AG04450 (cell line): ENCODE data around the gene ZNF263. TPM values are rescaled to one million over a fixed set of nuclear protein-coding genes. Genes with fewer than 3 reads are reported as not detected.

Experiments
- CTCF ChIA-PET: fragments of 300-600, 350-600 bp; formaldehyde crosslinking; extraction: SDS; loops from one replicate; lab custom pipeline; 2022; ENCODE audit warnings: antibody characterized with exemption, inconsistent platforms; lab: Charles Lee
- POLR2A ChIA-PET: fragments of 350-600 bp; formaldehyde crosslinking; extraction: SDS; loops from one replicate; lab custom pipeline; 2021; ENCODE audit warnings: antibody characterized with exemption, inconsistent platforms; lab: Yijun Ruan, JAX
- DNase-seq: peaks from one replicate; pipeline ENCODE4 v3.0.0-alpha.2; 2011; ENCODE audit warnings: low read depth, low spot score
- H3K27ac ChIP-seq: one replicate; pipeline ENCODE4 v1.5.1; 2012; ENCODE audit warnings: low read depth, low read length, control low read depth
- H3K27me3 ChIP-seq: one replicate; pipeline ENCODE4 v1.6.0; 2012; ENCODE audit warnings: low read length; ENCODE audit not compliant: control insufficient read depth, insufficient read depth
- H3K4me3 ChIP-seq: 2 replicates; pipeline ENCODE4 v1.5.1; 2011; ENCODE audit warnings: mild to moderate bottlenecking, low read depth, low read length, control low read depth
- H3K9me3 ChIP-seq: 2 replicates; pipeline ENCODE4 v1.5.1; 2012; ENCODE audit warnings: low read length; ENCODE audit not compliant: control insufficient read depth, insufficient read depth
- CTCF ChIP-seq: IDR thresholded peaks from 2 replicates; pipeline ENCODE4 v1.5.1; 2011; ENCODE audit warnings: low read depth, low read length, control low read depth, inconsistent platforms
- polyA plus RNA-seq: library from polyadenylated mRNA; depleted of rRNA; stranded (reverse); fragments of >200 nt; gene quantifications from 2 replicates; pipeline ENCODE4 v1.2.3, GENCODE V29; 2011

The ZNF263 gene
- polyA plus RNA-seq, 1 experiment, result 13.2 TPM

- Histone ChIP-seq H3K4me3 (no peak overlapping the region), H3K27me3 (peaks cover 16% of the 10 kb centered on the region), H3K27ac (no peak overlapping the region), H3K9me3 (no peaks in the 10 kb centered on the region; the same call in 1 of the 2 replicates)
- ChIA-PET POLR2A (no interaction called here), CTCF (no interaction called here)
- DNase-seq, result no peak
- no peak for TF ChIP-seq CTCF
Measured at GRCh38 chr16:3248596-3248995, 34.7 kb upstream of the ZNF263 start.

GRCh38 chr16:3249020-3249419, 34.3 kb upstream of the ZNF263 start:
- DNase-seq, result no peak
- H3K4me3 ChIP-seq, result no peak overlapping the region
- ChIA-PET CTCF (no interaction called here), POLR2A (no interaction called here)
- H3K27me3 ChIP-seq, result peaks cover 16% of the 10 kb centered on the region
- H3K27ac ChIP-seq, result no peak overlapping the region
- no peak for TF ChIP-seq CTCF
- H3K9me3 ChIP-seq, result peaks cover 3% of the 10 kb centered on the region; the same call in 1 of the 2 replicates

GRCh38 chr16:3249451-3249850, 33.8 kb upstream of the ZNF263 start:
- TF ChIP-seq CTCF, result no peak
- ChIA-PET POLR2A (no interaction called here), CTCF (no interaction called here)
- Histone ChIP-seq H3K27ac (no peak overlapping the region), H3K27me3 (peaks cover 16% of the 10 kb centered on the region), H3K9me3 (peaks cover 4% of the 10 kb centered on the region; the same call in 1 of the 2 replicates), H3K4me3 (no peak overlapping the region)
- no peak for DNase-seq

- ChIA-PET POLR2A (no interaction called here), CTCF (no interaction called here)
- H3K27me3 ChIP-seq, result peaks cover 9% of the 10 kb centered on the region
- H3K4me3 ChIP-seq, result no peak overlapping the region
- DNase-seq, result no peak
- no peak for TF ChIP-seq CTCF
- H3K9me3 ChIP-seq, result peaks cover 7% of the 10 kb centered on the region; the same call in 1 of the 2 replicates
- H3K27ac ChIP-seq, result no peak overlapping the region
Measured at GRCh38 chr16:3252967-3253366, 30.3 kb upstream of the ZNF263 start.

- TF ChIP-seq CTCF, result no peak
- ChIA-PET POLR2A (no interaction called here), CTCF (no interaction called here)
- Histone ChIP-seq H3K27ac (no peak overlapping the region), H3K4me3 (no peak overlapping the region), H3K9me3 (peaks cover 7% of the 10 kb centered on the region; the same call in 1 of the 2 replicates), H3K27me3 (peaks cover 4% of the 10 kb centered on the region)
- DNase-seq, result no peak
Measured at GRCh38 chr16:3254309-3254708, 29.0 kb upstream of the ZNF263 start.
